HuH-7 (cell line): ENCODE results near the gene SPDYE5.

ENCODE experiments used
- DNase-seq: peaks from one replicate; pipeline ENCODE4 v3.0.0; 2011; ENCODE audit warnings: low spot score

Gene SPDYE5

DNA sequence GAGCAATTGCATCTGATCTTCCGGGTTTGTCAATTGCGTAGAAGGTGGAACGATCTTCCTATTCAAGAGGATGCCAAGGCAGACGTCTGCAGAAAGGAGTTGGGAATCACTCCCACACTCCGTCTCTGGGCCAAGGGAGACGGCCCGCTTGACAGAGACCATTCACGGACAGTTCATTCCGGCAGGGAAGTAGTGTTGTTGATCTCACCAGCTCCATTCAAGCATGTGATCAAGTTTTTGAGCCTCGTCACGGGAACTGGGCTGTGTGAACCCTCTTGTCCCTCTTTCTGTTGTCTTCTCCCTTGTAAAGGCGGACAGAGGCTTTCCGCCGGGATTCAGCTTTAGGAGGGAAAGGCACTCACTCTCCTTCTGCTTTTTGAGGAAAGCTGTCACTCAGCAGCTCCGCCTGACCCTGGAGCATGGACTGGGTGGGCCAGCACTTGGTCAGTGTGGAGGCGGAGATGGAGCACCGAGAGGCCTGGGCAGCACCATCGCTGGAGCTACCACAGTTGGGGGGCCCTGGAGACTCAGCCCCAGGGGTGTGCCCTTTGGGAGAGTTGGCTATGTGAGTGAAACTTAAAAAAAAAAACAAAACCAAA lies 44.9 kb downstream of the SPDYE5 start:
- no peak for DNase-seq

DNA sequence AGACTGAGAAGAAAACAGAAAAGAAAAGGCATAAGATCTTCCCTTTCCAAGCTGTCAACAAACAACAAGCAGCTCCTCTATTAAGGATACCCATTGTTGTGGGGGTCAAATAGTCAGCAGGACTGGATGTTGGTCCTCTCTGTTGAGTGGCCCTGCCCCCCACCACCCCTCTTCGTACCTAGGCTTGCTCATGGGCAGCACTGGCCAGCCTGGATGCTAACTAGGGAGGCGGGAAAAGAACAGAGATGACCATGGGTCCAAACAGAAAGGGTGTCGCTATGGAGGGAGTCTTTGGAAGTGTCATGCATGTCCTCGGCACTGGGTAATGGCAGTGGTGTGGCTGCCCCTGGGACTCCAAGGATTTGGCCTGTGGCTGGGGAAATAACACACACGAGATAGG lies 45.6 kb downstream of the SPDYE5 start:
- no peak for DNase-seq

DNA sequence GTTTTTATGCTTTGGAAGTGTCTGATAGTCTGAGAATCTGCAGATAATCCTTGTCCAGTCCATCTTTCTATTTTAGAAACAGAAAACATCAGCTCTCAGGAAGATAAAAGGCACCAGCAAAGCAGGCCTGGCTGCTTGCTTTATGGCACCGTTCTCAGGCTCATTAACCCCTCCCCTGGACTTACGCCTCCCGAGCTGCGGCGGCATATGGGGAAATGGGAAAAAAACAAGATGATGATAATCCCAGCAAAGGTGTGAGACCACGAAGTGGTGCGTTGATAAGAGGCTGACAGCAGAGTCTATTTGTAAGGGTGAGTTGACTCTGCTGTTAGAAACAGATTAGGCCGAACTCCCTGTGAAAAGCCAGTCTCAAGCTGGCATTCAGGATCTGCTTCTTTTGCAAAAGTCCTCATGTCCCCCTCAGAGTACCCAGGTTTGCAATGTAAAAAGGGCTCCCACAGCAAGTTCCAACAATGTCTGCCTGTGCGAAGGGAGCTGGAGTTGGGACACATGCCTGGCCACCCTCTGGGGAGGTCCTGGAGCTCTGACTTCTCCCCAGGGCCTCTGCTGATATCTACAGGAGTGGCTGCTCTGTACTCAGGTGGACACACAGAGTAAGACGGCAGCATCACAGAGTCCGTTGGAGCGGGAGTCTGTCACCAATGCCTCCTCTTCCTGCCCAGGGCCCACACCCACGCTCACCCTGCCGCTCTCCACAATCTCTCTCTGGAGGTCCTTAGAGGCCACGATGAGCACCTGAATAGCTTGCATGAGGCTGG lies 54.3 kb downstream of the SPDYE5 start:
- DNase-seq: no peak
